ENCODE data around the gene PPIP5K2.

The PPIP5K2 gene

DNA sequence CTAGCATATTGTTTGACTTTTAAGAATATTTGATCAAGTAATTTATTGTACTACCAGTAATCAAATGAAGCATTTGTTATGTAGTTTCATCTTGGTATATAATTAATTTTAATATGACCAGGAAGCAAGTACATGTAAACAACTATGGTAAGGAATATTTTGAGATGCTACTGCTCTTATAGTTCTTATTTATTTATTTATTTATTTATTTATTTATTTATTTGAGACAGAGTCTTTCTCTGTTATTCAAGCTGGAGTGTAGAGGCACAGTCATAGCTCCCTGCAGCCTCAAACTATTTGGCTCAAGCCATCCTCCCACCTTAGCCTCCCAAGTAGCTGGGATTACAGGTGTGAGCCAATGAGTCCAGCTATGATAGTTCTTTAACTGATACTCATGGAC lies 8.1 kb downstream of the PPIP5K2 start:
- Histone ChIP-seq H3K36me3 (ENCODE audit: insufficient read depth) (0 out of 2 replicates have a peak, but pooled peaks cover 5% of the 10 kb centered on the region), H3K27me3 (ENCODE audit: insufficient read depth, low read depth) (no peaks in the 10 kb centered on the region), H4K20me1 (ENCODE audit: insufficient read depth) (no peaks in the 10 kb centered on the region), H3K79me2 (ENCODE audit: insufficient read depth, low read depth) (peaks cover 6% of the 10 kb centered on the region; the same call in 1 of the 2 replicates), H3K9ac (no peak overlapping the region), H3K4me1 (ENCODE audit: low read depth, poor library complexity, severe bottlenecking) (no peaks in the 10 kb centered on the region), H3K27ac (no peak overlapping the region), H3K4me2 (no peak overlapping the region), H2AFZ (ENCODE audit: low read depth) (no peak overlapping the region), H3K4me3 (IDR thresholded peaks at IDR 0.05; ENCODE audit: insufficient read depth, low read depth, low read length) (no peak overlapping the region)
- TF ChIP-seq, protein P1, sequence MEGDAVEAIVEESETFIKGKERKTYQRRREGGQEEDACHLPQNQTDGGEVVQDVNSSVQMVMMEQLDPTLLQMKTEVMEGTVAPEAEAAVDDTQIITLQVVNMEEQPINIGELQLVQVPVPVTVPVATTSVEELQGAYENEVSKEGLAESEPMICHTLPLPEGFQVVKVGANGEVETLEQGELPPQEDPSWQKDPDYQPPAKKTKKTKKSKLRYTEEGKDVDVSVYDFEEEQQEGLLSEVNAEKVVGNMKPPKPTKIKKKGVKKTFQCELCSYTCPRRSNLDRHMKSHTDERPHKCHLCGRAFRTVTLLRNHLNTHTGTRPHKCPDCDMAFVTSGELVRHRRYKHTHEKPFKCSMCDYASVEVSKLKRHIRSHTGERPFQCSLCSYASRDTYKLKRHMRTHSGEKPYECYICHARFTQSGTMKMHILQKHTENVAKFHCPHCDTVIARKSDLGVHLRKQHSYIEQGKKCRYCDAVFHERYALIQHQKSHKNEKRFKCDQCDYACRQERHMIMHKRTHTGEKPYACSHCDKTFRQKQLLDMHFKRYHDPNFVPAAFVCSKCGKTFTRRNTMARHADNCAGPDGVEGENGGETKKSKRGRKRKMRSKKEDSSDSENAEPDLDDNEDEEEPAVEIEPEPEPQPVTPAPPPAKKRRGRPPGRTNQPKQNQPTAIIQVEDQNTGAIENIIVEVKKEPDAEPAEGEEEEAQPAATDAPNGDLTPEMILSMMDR (conservative IDR thresholded peaks at IDR 0.05; ENCODE audit: low read depth, low read length) = no peak

DNA sequence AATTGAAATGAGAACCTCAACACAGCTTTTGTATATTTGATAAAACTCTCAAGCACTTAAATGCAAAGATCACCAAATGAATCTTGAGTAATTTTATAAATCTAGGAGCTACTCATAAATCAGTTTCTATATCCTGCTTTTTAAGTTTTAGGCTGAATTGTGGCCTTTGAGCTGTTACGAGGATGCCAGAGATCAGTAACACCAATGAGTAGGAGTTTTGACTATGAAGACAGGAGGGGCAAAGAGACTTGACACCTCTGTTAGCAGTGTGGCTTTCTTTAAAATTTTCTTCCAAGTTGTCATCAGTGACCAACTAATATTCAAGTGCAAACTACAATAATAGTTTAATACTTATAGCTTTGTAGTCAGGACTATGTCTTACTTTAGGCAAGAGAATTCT lies 12.6 kb downstream of the PPIP5K2 start:
- Histone ChIP-seq H3K4me1 (ENCODE audit: low read depth, poor library complexity, severe bottlenecking) (no peaks in the 10 kb centered on the region), H3K4me2 (no peak overlapping the region), H3K79me2 (ENCODE audit: insufficient read depth, low read depth) (no peaks in the 10 kb centered on the region), H3K9ac (no peak overlapping the region), H2AFZ (ENCODE audit: low read depth) (no peak overlapping the region), H3K27ac (no peak overlapping the region), H3K36me3 (ENCODE audit: insufficient read depth) (peaks cover 5% of the 10 kb centered on the region; the same call in 1 of the 2 replicates), H3K27me3 (ENCODE audit: insufficient read depth, low read depth) (no peaks in the 10 kb centered on the region), H3K4me3 (IDR thresholded peaks at IDR 0.05; ENCODE audit: insufficient read depth, low read depth, low read length) (no peak overlapping the region), H4K20me1 (ENCODE audit: insufficient read depth) (no peaks in the 10 kb centered on the region)
- TF ChIP-seq, protein P1 (conservative IDR thresholded peaks at IDR 0.05; ENCODE audit: low read depth, low read length) = no peak

DNA sequence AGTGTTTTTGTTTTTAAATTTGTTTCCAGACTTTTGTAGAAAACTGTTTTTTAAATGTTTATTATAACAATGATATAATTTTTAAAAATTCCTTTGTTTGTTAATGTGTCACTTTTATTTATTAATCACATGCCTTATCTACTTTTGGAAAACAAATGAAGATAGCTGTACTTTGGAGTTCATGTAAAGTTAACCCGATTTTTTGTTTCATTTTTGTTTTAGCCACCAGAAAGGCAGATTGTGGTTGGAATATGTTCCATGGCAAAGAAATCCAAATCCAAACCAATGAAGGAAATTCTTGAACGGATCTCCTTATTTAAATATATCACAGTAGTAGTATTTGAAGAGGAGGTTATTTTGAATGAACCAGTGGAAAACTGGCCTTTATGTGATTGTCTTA lies 13.1 kb downstream of the PPIP5K2 start:
- H3K4me1 ChIP-seq (ENCODE audit: low read depth, poor library complexity, severe bottlenecking) = no peaks in the 10 kb centered on the region
- H3K79me2 ChIP-seq (ENCODE audit: insufficient read depth, low read depth) = no peaks in the 10 kb centered on the region
- no peak overlapping the region for H3K27ac ChIP-seq
- H3K4me3 ChIP-seq (IDR thresholded peaks at IDR 0.05; ENCODE audit: insufficient read depth, low read depth, low read length) = no peak overlapping the region
- no peaks in the 10 kb centered on the region for H4K20me1 ChIP-seq (ENCODE audit: insufficient read depth)
- H3K4me2 ChIP-seq = no peak overlapping the region
- TF ChIP-seq, protein P1 (conservative IDR thresholded peaks at IDR 0.05; ENCODE audit: low read depth, low read length) = no peak
- no peak overlapping the region for H3K9ac ChIP-seq
- no peaks in the 10 kb centered on the region for H3K27me3 ChIP-seq (ENCODE audit: insufficient read depth, low read depth)
- H2AFZ ChIP-seq (ENCODE audit: low read depth) = no peak overlapping the region
- H3K36me3 ChIP-seq (ENCODE audit: insufficient read depth) = peaks cover 5% of the 10 kb centered on the region; the same call in 1 of the 2 replicates

DNA sequence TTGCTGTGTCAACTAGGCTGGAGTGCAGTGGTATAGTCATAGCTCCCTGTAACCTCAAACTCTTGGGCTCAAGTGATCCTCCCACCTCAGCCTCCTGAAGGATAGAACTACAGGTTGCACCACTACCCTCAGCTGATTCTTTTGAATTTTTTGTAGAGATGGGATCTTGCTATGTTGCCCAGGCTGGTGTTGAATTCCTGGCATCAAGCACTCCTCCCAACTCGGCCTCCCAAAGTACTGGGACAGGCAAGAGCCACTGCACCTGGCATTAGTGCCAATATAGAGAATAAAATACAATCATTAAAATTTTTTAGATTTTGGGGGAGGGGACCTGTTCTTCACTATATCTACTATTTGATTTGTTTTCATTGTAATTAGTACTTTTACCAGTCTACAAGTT lies 15.4 kb downstream of the PPIP5K2 start:
- H4K20me1 ChIP-seq (ENCODE audit: insufficient read depth) = no peaks in the 10 kb centered on the region
- H3K4me3 ChIP-seq (IDR thresholded peaks at IDR 0.05; ENCODE audit: insufficient read depth, low read depth, low read length) = no peak overlapping the region
- H3K36me3 ChIP-seq (ENCODE audit: insufficient read depth) = no peaks in the 10 kb centered on the region; the same call in 1 of the 2 replicates
- H2AFZ ChIP-seq (ENCODE audit: low read depth) = no peak overlapping the region
- no peak overlapping the region for H3K9ac ChIP-seq
- H3K27ac ChIP-seq = no peak overlapping the region
- H3K4me2 ChIP-seq = no peak overlapping the region
- H3K27me3 ChIP-seq (ENCODE audit: insufficient read depth, low read depth) = no peaks in the 10 kb centered on the region
- no peaks in the 10 kb centered on the region for H3K79me2 ChIP-seq (ENCODE audit: insufficient read depth, low read depth)
- TF ChIP-seq, protein P1 (conservative IDR thresholded peaks at IDR 0.05; ENCODE audit: low read depth, low read length) = no peak
- no peaks in the 10 kb centered on the region for H3K4me1 ChIP-seq (ENCODE audit: low read depth, poor library complexity, severe bottlenecking)

Measured in KMS-11 (cell line).